Measurements from ENCODE around the gene B4GALNT3. TPM values are rescaled to one million over a fixed set of nuclear protein-coding genes. Genes with fewer than 3 reads are reported as not detected.

The B4GALNT3 gene
- total RNA-seq, 2 experiments from 2014 or later, result 1.2 to 1.9 TPM

DNA sequence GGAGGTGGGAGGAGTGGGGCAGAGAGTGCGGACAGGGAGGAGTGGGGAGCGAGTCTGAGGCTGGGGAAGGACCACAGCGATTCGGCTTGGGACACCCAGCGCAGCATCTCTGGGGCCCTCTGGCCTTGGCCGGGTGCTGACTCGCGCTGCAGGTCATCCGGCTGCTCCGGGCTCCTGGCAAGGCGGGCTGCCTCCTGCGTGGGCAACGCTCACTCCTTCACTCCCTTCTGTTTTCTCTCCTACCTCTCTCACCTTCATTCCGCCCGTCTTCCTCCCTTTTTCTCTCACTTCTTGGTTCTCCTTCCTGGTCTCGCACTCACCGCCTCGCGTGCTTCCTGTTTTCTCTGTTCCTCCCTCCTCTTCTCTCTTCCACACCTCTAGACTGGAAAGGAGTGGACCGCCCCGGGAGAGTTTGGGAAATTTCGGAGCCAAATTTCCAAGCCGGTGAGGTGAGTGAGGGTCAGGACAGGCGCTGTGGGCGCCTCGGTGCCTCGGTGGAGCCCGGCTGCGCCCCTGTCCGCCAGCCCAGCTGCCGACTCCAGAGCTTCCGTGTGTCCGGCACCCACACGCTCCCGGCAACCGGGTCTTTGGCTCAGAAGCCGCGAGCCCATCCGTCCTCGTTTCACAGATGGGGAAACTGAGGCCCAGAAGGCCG is 86.7 kb downstream of the B4GALNT3 start:
- H3K36me3 Mint-ChIP-seq, result no peaks in the 10 kb centered on the region
- H3K4me1 Mint-ChIP-seq (ENCODE audit: low read depth), result peaks cover 6% of the 10 kb centered on the region
- POLR2A ChIA-PET, result interaction anchor here (0.8 kb wide), 1 partner anchor 87 kb away, joined by 3 read pairs; the partner anchor contains the start of gene B4GALNT3
- H3K4me3 Mint-ChIP-seq, result no peak overlapping the region
- H3K9me3 Mint-ChIP-seq, result no peaks in the 10 kb centered on the region
- intact Hi-C loops (cut with micrococcal nuclease), result no loop called here
- no peak for DNase-seq
- H3K27ac Mint-ChIP-seq, result no peak overlapping the region
- CTCF ChIA-PET, result interaction anchor here (0.6 to 3.5 kb wide), 14 partner anchors 10 to 1055 kb away, joined by 3 to 136 read pairs (median 6); partner anchors contain the start of genes B4GALNT3 and CCDC77
- H3K27me3 Mint-ChIP-seq, result peaks cover 10% of the 10 kb centered on the region

GRCh38 chr12:546920-547845 is 87.4 kb downstream of the B4GALNT3 start:
- Mint-ChIP-seq H3K27me3 (peaks cover 10% of the 10 kb centered on the region), H3K36me3 (no peaks in the 10 kb centered on the region), H3K4me1 (ENCODE audit: low read depth) (peaks cover 10% of the 10 kb centered on the region), H3K9me3 (no peaks in the 10 kb centered on the region), H3K4me3 (no peak overlapping the region), H3K27ac (no peak overlapping the region)
- ChIA-PET POLR2A (interaction anchor here (0.8 kb wide), 1 partner anchor 87 kb away, joined by 3 read pairs; the partner anchor contains the start of gene B4GALNT3), CTCF (interaction anchor here (0.6 to 3.5 kb wide), 20 partner anchors 9 to 1055 kb away, joined by 3 to 136 read pairs (median 5); partner anchors contain the start of genes B4GALNT3, CCDC77 and ERC1)
- DNase-seq, result peak; percentile 80
- intact Hi-C loops (cut with micrococcal nuclease), result loop anchor here (1.0 kb wide), 1 partner anchor 94 kb away; no protein-coding TSS in a partner anchor

- H3K4me3 Mint-ChIP-seq, result no peak overlapping the region
- H3K9me3 Mint-ChIP-seq, result no peaks in the 10 kb centered on the region
- CTCF ChIA-PET, result interaction anchor here (0.8 to 3.5 kb wide), 17 partner anchors 8 to 1054 kb away, joined by 3 to 136 read pairs (median 6); partner anchors contain the start of genes B4GALNT3, CCDC77 and ERC1
- no peak for DNase-seq
- peaks cover 18% of the 10 kb centered on the region for H3K4me1 Mint-ChIP-seq (ENCODE audit: low read depth)
- no peak overlapping the region for H3K27ac Mint-ChIP-seq
- intact Hi-C loops (cut with micrococcal nuclease), result loop anchor here (1.0 kb wide), 1 partner anchor 95 kb away; no protein-coding TSS in a partner anchor
- POLR2A ChIA-PET, result no interaction called here
- peaks cover 10% of the 10 kb centered on the region for H3K27me3 Mint-ChIP-seq
- no peaks in the 10 kb centered on the region for H3K36me3 Mint-ChIP-seq
These were observed 88.2 kb downstream of the B4GALNT3 start for GRCh38 chr12:547883-548470.

GRCh38 chr12:549476-550082 is 89.8 kb downstream of the B4GALNT3 start:
- no peak for DNase-seq
- ChIA-PET CTCF (interaction anchor here (3.5 kb wide), 1 partner anchor 95 kb away, joined by 136 read pairs; the partner anchor contains the start of gene B4GALNT3), POLR2A (no interaction called here)
- no peak overlapping the region for H3K27ac Mint-ChIP-seq
- peaks cover 6% of the 10 kb centered on the region for H3K27me3 Mint-ChIP-seq
- H3K36me3 Mint-ChIP-seq, result no peaks in the 10 kb centered on the region
- H3K4me1 Mint-ChIP-seq (ENCODE audit: low read depth), result peaks cover 30% of the 10 kb centered on the region
- no peaks in the 10 kb centered on the region for H3K9me3 Mint-ChIP-seq
- intact Hi-C loops (cut with micrococcal nuclease), result no loop called here
- no peak overlapping the region for H3K4me3 Mint-ChIP-seq

GRCh38 chr12:550473-551260 is 90.9 kb downstream of the B4GALNT3 start:
- Mint-ChIP-seq H3K36me3 (no peaks in the 10 kb centered on the region), H3K4me3 (no peak overlapping the region), H3K9me3 (no peaks in the 10 kb centered on the region), H3K27ac (no peak overlapping the region), H3K4me1 (ENCODE audit: low read depth) (peaks cover 32% of the 10 kb centered on the region), H3K27me3 (peaks cover 3% of the 10 kb centered on the region)
- CTCF ChIA-PET, result interaction anchor here (1.1 to 2.9 kb wide), 3 partner anchors 9 to 108 kb away, joined by 4 to 36 read pairs (median 5); no protein-coding TSS in a partner anchor
- POLR2A ChIA-PET, result no interaction called here
- DNase-seq, result no peak
- intact Hi-C loops (cut with micrococcal nuclease), result no loop called here

GRCh38 chr12:552466-552865 is 92.7 kb downstream of the B4GALNT3 start:
- intact Hi-C loops (cut with micrococcal nuclease), result no loop called here
- H3K27me3 Mint-ChIP-seq, result no peaks in the 10 kb centered on the region
- no peak overlapping the region for H3K4me3 Mint-ChIP-seq
- no peaks in the 10 kb centered on the region for H3K36me3 Mint-ChIP-seq
- H3K9me3 Mint-ChIP-seq, result no peaks in the 10 kb centered on the region
- ChIA-PET POLR2A (no interaction called here), CTCF (interaction anchor here (2.9 kb wide), 1 partner anchor 99 kb away, joined by 36 read pairs; no protein-coding TSS in a partner anchor)
- peaks cover 26% of the 10 kb centered on the region for H3K4me1 Mint-ChIP-seq (ENCODE audit: low read depth)
- no peak overlapping the region for H3K27ac Mint-ChIP-seq
- DNase-seq, result no peak

GRCh38 chr12:553216-554000 is 93.7 kb downstream of the B4GALNT3 start:
- DNase-seq, result peak; percentile 48
- Mint-ChIP-seq H3K4me3 (no peak overlapping the region), H3K27me3 (no peaks in the 10 kb centered on the region), H3K36me3 (no peaks in the 10 kb centered on the region), H3K27ac (no peak overlapping the region), H3K4me1 (ENCODE audit: low read depth) (peaks cover 26% of the 10 kb centered on the region), H3K9me3 (no peaks in the 10 kb centered on the region)
- ChIA-PET CTCF (interaction anchor here (1.2 to 2.9 kb wide), 2 partner anchors 100 to 101 kb away, joined by 5 to 36 read pairs; no protein-coding TSS in a partner anchor), POLR2A (no interaction called here)
- intact Hi-C loops (cut with micrococcal nuclease), result no loop called here

GRCh38 chr12:554001-554285 is 94.2 kb downstream of the B4GALNT3 start:
- intact Hi-C loops (cut with micrococcal nuclease), result no loop called here
- peaks cover 26% of the 10 kb centered on the region for H3K4me1 Mint-ChIP-seq (ENCODE audit: low read depth)
- POLR2A ChIA-PET, result no interaction called here
- CTCF ChIA-PET, result interaction anchor here (1.2 kb wide), 1 partner anchor 101 kb away, joined by 5 read pairs; no protein-coding TSS in a partner anchor
- DNase-seq, result no peak
- H3K4me3 Mint-ChIP-seq, result no peak overlapping the region
- H3K36me3 Mint-ChIP-seq, result no peaks in the 10 kb centered on the region
- no peaks in the 10 kb centered on the region for H3K27me3 Mint-ChIP-seq
- no peak overlapping the region for H3K27ac Mint-ChIP-seq
- no peaks in the 10 kb centered on the region for H3K9me3 Mint-ChIP-seq

- H3K4me1 Mint-ChIP-seq (ENCODE audit: low read depth), result peaks cover 26% of the 10 kb centered on the region
- H3K4me3 Mint-ChIP-seq, result no peak overlapping the region
- H3K27ac Mint-ChIP-seq, result no peak overlapping the region
- H3K27me3 Mint-ChIP-seq, result no peaks in the 10 kb centered on the region
- intact Hi-C loops (cut with micrococcal nuclease), result no loop called here
- POLR2A ChIA-PET, result no interaction called here
- no peak for DNase-seq
- CTCF ChIA-PET, result interaction anchor here (1.7 to 2.1 kb wide), 3 partner anchors 10 to 114 kb away, joined by 5 to 12 read pairs (median 9); no protein-coding TSS in a partner anchor
- no peaks in the 10 kb centered on the region for H3K36me3 Mint-ChIP-seq
- H3K9me3 Mint-ChIP-seq, result no peaks in the 10 kb centered on the region
These were observed 96.8 kb downstream of the B4GALNT3 start for GRCh38 chr12:556498-556897.

GRCh38 chr12:558580-558979 is 98.8 kb downstream of the B4GALNT3 start:
- no peaks in the 10 kb centered on the region for H3K9me3 Mint-ChIP-seq
- H3K4me3 Mint-ChIP-seq, result no peak overlapping the region
- H3K27ac Mint-ChIP-seq, result no peak overlapping the region
- POLR2A ChIA-PET, result no interaction called here
- peaks cover 25% of the 10 kb centered on the region for H3K4me1 Mint-ChIP-seq (ENCODE audit: low read depth)
- intact Hi-C loops (cut with micrococcal nuclease), result no loop called here
- no peaks in the 10 kb centered on the region for H3K36me3 Mint-ChIP-seq
- CTCF ChIA-PET, result interaction anchor here (0.5 to 1.1 kb wide), 3 partner anchors 9 to 13 kb away, joined by 3 read pairs; no protein-coding TSS in a partner anchor
- DNase-seq, result no peak
- H3K27me3 Mint-ChIP-seq, result no peaks in the 10 kb centered on the region

Data from activated CD4-positive, alpha-beta memory T cell treated with anti-CD3 and anti-CD28 coated beads for 36 hours (primary cell).